WTC11 (cell line): ENCODE data around the gene ITPR1. TPM values are rescaled to one million over a fixed set of nuclear protein-coding genes. Genes with fewer than 3 reads are reported as not detected.

Source experiments
- ATAC-seq: fragments of 200-7000 bp; cut with Tn5 transposase; 2 replicates; pipeline ENCODE4 v1.10.0; 2021; ENCODE audit warnings: mild to moderate bottlenecking, moderate library complexity
- CTCF ChIA-PET: fragments of 300-600 bp; sonication (Branson Sonifier 250); formaldehyde crosslinking; loops from one replicate; lab custom pipeline; 2021; ENCODE audit warnings: antibody characterized with exemption; lab: Charles Lee
- POLR2A ChIA-PET: fragments of 350-600 bp; sonication (Branson Sonifier 250); formaldehyde crosslinking; loops from one replicate; lab custom pipeline; 2021; ENCODE audit warnings: antibody characterized with exemption; lab: Charles Lee
- DNase-seq: peaks from one replicate; pipeline ENCODE4 v3.0.0; 2021; ENCODE audit warnings: low spot score
- H3K27ac Mint-ChIP-seq: 2 replicates; pipeline ENCODE4 v1.8.0; 2021; ENCODE audit warnings: mixed read lengths
- H3K27me3 Mint-ChIP-seq: 2 replicates; pipeline ENCODE4 v1.8.0; 2021; ENCODE audit warnings: low read depth, mild to moderate bottlenecking, moderate library complexity, mixed read lengths
- H3K36me3 Mint-ChIP-seq: 2 replicates; pipeline ENCODE4 v1.8.0; 2021; ENCODE audit warnings: mixed read lengths
- H3K4me1 Mint-ChIP-seq: 2 replicates; pipeline ENCODE4 v1.8.0; 2022; ENCODE audit warnings: mixed read lengths
- H3K4me3 Mint-ChIP-seq: 2 replicates; pipeline ENCODE4 v1.8.0; 2021; ENCODE audit warnings: mild to moderate bottlenecking, moderate library complexity, mixed read lengths
- H3K9me3 Mint-ChIP-seq: 2 replicates; pipeline ENCODE4 v1.8.0; 2021; ENCODE audit warnings: mixed read lengths
- CREM ChIP-seq: sonication (generic); formaldehyde crosslinking; IDR thresholded peaks from 2 replicates; pipeline ENCODE4 v1.8.1; 2022; ENCODE audit warnings: mild to moderate bottlenecking, missing genetic modification reagents, moderate library complexity
- ELF4 ChIP-seq: sonication (generic); formaldehyde crosslinking; IDR thresholded peaks from 2 replicates; pipeline ENCODE4 v1.8.1; 2022; ENCODE audit warnings: low read depth, mild to moderate bottlenecking, moderate library complexity, missing genetic modification reagents
- FOXK1 ChIP-seq: sonication (generic); formaldehyde crosslinking; IDR thresholded peaks from 2 replicates; pipeline ENCODE4 v1.8.0; 2022; ENCODE audit warnings: mild to moderate bottlenecking, moderate library complexity, missing genetic modification reagents
- FOXP1 ChIP-seq: sonication (generic); formaldehyde crosslinking; IDR thresholded peaks from 2 replicates; pipeline ENCODE4 v1.8.0; 2022; ENCODE audit warnings: missing genetic modification reagents, mild to moderate bottlenecking, moderate library complexity, borderline replicate concordance
- GTF2I ChIP-seq: fragments of 250-450 bp; sonication (Bioruptor Pico); conservative IDR thresholded peaks from 2 replicates; pipeline ENCODE4 v1.4.0; 2021; ENCODE audit warnings: mild to moderate bottlenecking
- JAZF1 ChIP-seq: fragments of 250-450 bp; sonication (Bioruptor Pico); IDR thresholded peaks from 2 replicates; pipeline ENCODE4 v1.9.0; 2021; ENCODE audit warnings: moderate library complexity, mild to moderate bottlenecking, inconsistent platforms
- KAT7 ChIP-seq: sonication (generic); formaldehyde crosslinking; IDR thresholded peaks from 2 replicates; pipeline ENCODE4 v1.8.1; 2023; ENCODE audit warnings: missing genetic modification reagents, mild to moderate bottlenecking, borderline replicate concordance
- MXD4 ChIP-seq: fragments of 250-450 bp; sonication (Bioruptor Pico); IDR thresholded peaks from 2 replicates; pipeline ENCODE4 v1.8.0; 2021; ENCODE audit warnings: mild to moderate bottlenecking, moderate library complexity, borderline replicate concordance
- NR1H2 ChIP-seq: sonication (generic); formaldehyde crosslinking; IDR thresholded peaks from 2 replicates; pipeline ENCODE4 v1.9.0; 2021; ENCODE audit warnings: mild to moderate bottlenecking, moderate library complexity, missing genetic modification reagents
- NR2C2 ChIP-seq: sonication (generic); formaldehyde crosslinking; IDR thresholded peaks from 2 replicates; pipeline ENCODE4 v1.8.0; 2022; ENCODE audit warnings: mild to moderate bottlenecking, missing genetic modification reagents
- NR3C1 ChIP-seq: sonication (generic); formaldehyde crosslinking; conservative IDR thresholded peaks from 2 replicates; pipeline ENCODE4 v1.8.1; 2023; ENCODE audit warnings: low read depth, mild to moderate bottlenecking, missing genetic modification reagents
- OVOL2 ChIP-seq: fragments of 250-450 bp; sonication (Bioruptor Pico); IDR thresholded peaks from 2 replicates; pipeline ENCODE4 v1.9.0; 2021; ENCODE audit warnings: mild to moderate bottlenecking, borderline replicate concordance
- RELA ChIP-seq: sonication (generic); formaldehyde crosslinking; IDR thresholded peaks from 2 replicates; pipeline ENCODE4 v1.8.1; 2022; ENCODE audit warnings: missing genetic modification reagents, mild to moderate bottlenecking, borderline replicate concordance
- TCF7 ChIP-seq: sonication (generic); formaldehyde crosslinking; IDR thresholded peaks from 2 replicates; pipeline ENCODE4 v1.8.0; 2022; ENCODE audit warnings: mild to moderate bottlenecking, low read depth, missing genetic modification reagents, moderate library complexity
- ZNF121 ChIP-seq: sonication (generic); formaldehyde crosslinking; IDR thresholded peaks from 2 replicates; pipeline ENCODE4 v1.8.0; 2023; ENCODE audit warnings: missing genetic modification reagents
- ZNF138 ChIP-seq: sonication (generic); formaldehyde crosslinking; conservative IDR thresholded peaks from 2 replicates; pipeline ENCODE4 v1.8.1; 2022; ENCODE audit warnings: mild to moderate bottlenecking, moderate library complexity, missing genetic modification reagents
- ZNF396 ChIP-seq: fragments of 250-450 bp; sonication (Bioruptor Pico); IDR thresholded peaks from 2 replicates; pipeline ENCODE4 v1.8.0; 2021; ENCODE audit warnings: mild to moderate bottlenecking, moderate library complexity, borderline replicate concordance
- total RNA-seq: library from RNA; stranded (reverse); gene quantifications from 3 replicates; pipeline ENCODE4 v1.2.3, GENCODE V29; 2021
- TF ChIP-seq, protein P1 (sequence below): fragments of 250-450 bp; sonication (Bioruptor Pico); conservative IDR thresholded peaks from 2 replicates; pipeline ENCODE4 v1.9.0; 2021; ENCODE audit warnings: mild to moderate bottlenecking
- TF ChIP-seq, protein P2 (sequence below): fragments of 250-450 bp; sonication (Bioruptor Pico); IDR thresholded peaks from 2 replicates; pipeline ENCODE4 v1.9.0; 2021; ENCODE audit warnings: moderate library complexity, mild to moderate bottlenecking, inconsistent platforms, borderline replicate concordance
- TF ChIP-seq, protein P3 (sequence below): fragments of 250-450 bp; sonication (Bioruptor Pico); IDR thresholded peaks from 2 replicates; pipeline ENCODE4 v1.9.0; 2021; ENCODE audit warnings: mild to moderate bottlenecking
- TF ChIP-seq, protein P4 (sequence below): sonication (generic); formaldehyde crosslinking; IDR thresholded peaks from 2 replicates; pipeline ENCODE4 v1.8.0; 2022; ENCODE audit warnings: mild to moderate bottlenecking, missing genetic modification reagents
- TF ChIP-seq, protein P5 (sequence below): sonication (generic); formaldehyde crosslinking; IDR thresholded peaks from 2 replicates; pipeline ENCODE4 v1.8.1; 2023; ENCODE audit warnings: mild to moderate bottlenecking, missing genetic modification reagents, moderate library complexity
- TF ChIP-seq, protein P6 (sequence below): sonication (generic); formaldehyde crosslinking; IDR thresholded peaks from 2 replicates; pipeline ENCODE4 v1.8.1; 2022; ENCODE audit warnings: missing genetic modification reagents, borderline replicate concordance
- TF ChIP-seq, protein P7 (sequence below): sonication (generic); formaldehyde crosslinking; IDR thresholded peaks from 2 replicates; pipeline ENCODE4 v1.8.1; 2022; ENCODE audit warnings: mild to moderate bottlenecking, moderate library complexity, missing genetic modification reagents

The ITPR1 gene
- total RNA-seq, 1 experiment from 2014 or later = 11.8 TPM

DNA sequence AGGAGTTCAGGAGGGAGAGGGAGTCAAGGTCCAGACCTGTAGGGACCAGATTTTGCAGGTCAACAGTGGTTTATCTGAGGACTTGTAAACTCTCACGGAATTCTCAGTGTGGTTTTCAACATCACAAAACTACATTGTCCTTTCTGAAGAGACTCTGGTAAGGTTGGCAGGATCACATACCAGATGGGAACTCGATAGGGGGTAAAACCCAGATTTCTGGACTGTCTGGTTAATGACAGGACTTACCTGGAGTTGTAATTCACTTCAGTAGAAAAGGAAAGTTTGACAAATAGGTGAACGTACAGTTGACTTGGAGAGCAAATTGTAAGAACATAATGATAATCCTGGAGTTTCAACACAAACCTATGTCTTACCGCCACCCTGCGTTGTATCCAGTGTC is 5.3 kb downstream of the ITPR1 start:
- ChIA-PET POLR2A (no interaction called here), CTCF (no interaction called here)
- no peak for ATAC-seq
- TF ChIP-seq, protein P1, sequence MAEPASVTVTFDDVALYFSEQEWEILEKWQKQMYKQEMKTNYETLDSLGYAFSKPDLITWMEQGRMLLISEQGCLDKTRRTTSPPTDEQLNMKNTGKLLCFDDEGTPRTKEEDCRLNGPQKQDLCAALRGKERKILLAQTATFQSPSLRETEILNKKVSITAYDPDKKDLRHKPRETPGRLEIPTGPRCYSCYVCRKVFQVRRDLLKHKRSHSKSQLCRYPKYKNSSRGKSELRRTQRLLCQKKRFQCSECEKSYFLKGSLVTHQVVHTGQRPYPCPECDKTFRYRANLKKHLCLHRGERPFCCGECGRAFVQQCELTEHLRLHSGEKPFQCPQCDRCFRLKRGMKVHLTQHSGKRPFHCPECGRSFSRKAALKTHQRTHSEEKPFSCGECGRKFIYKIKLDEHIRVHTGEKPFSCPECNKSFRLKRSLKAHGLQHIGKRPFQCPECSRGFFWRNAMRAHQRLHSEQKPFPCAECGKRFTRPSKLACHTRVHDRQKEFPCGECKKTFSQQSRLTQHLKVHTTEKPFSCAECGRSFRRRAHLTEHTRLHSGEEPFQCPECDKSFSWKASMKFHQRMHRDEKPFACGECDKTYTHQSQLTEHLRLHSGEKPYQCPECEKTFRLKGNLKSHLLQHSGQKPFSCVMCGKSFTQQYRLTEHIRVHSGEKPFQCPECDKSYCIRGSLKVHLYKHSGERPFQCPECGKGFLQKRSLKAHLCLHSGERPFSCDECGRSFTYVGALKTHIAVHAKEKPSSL (CRISPR knock-in tag) = no peak
- TF ChIP-seq, protein P2, sequence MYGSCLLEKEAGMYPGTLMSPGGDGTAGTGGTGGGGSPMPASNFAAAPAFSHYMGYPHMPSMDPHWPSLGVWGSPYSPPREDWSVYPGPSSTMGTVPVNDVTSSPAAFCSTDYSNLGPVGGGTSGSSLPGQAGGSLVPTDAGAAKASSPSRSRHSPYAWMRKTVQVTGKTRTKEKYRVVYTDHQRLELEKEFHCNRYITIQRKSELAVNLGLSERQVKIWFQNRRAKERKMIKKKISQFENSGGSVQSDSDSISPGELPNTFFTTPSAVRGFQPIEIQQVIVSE = no peak
- TF ChIP-seq KAT7 (no peak), ELF4 (CRISPR knock-in tag) (no peak), NR1H2 (no peak), NR2C2 (no peak), NR3C1 (no peak), OVOL2 (CRISPR knock-in tag) (no peak), FOXK1 (CRISPR knock-in tag) (no peak), MXD4 (no peak), JAZF1 (no peak)
- TF ChIP-seq, protein P3, sequence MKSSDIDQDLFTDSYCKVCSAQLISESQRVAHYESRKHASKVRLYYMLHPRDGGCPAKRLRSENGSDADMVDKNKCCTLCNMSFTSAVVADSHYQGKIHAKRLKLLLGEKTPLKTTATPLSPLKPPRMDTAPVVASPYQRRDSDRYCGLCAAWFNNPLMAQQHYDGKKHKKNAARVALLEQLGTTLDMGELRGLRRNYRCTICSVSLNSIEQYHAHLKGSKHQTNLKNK = no peak
- TF ChIP-seq, protein P4, sequence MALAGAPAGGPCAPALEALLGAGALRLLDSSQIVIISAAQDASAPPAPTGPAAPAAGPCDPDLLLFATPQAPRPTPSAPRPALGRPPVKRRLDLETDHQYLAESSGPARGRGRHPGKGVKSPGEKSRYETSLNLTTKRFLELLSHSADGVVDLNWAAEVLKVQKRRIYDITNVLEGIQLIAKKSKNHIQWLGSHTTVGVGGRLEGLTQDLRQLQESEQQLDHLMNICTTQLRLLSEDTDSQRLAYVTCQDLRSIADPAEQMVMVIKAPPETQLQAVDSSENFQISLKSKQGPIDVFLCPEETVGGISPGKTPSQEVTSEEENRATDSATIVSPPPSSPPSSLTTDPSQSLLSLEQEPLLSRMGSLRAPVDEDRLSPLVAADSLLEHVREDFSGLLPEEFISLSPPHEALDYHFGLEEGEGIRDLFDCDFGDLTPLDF (CRISPR knock-in tag) = no peak
- TF ChIP-seq, protein P5, sequence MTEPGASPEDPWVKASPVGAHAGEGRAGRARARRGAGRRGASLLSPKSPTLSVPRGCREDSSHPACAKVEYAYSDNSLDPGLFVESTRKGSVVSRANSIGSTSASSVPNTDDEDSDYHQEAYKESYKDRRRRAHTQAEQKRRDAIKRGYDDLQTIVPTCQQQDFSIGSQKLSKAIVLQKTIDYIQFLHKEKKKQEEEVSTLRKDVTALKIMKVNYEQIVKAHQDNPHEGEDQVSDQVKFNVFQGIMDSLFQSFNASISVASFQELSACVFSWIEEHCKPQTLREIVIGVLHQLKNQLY (CRISPR knock-in tag) = no peak
- Mint-ChIP-seq H3K9me3 (no peaks in the 10 kb centered on the region), H3K4me1 (peaks cover 10% of the 10 kb centered on the region), H3K4me3 (no peak overlapping the region), H3K27me3 (peaks cover 18% of the 10 kb centered on the region), H3K27ac (no peak overlapping the region), H3K36me3 (no peaks in the 10 kb centered on the region)
- DNase-seq = no peak

DNA sequence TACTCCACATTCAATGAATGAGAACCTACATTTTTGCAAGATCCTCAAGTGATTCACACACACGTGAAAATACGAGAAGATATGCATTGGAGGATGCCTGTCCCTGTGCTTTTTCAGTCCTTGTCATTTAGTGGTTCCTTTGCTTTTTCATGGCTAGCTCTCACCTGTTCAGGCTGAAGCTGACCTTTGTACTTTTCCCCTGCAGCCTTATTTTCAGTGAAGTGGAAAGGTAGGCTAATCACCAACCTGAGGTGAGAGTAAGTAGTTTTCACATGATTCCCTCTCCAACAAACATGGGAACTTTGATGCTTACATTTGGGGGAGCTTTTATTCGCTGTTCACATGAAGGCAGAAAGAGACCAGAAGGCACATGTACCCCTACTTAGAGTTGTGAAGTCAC is 8.3 kb downstream of the ITPR1 start:
- DNase-seq = no peak
- no peaks in the 10 kb centered on the region for H3K36me3 Mint-ChIP-seq
- ChIA-PET POLR2A (interaction anchor here (1.4 kb wide), 1 partner anchor 8 kb away, joined by 5 read pairs; the partner anchor contains the start of gene ITPR1), CTCF (no interaction called here)
- H3K27me3 Mint-ChIP-seq = no peaks in the 10 kb centered on the region
- no peaks in the 10 kb centered on the region for H3K9me3 Mint-ChIP-seq
- no peak overlapping the region for H3K4me3 Mint-ChIP-seq
- no peak overlapping the region for H3K27ac Mint-ChIP-seq
- peaks cover 9% of the 10 kb centered on the region for H3K4me1 Mint-ChIP-seq
- ATAC-seq = no peak
- TF ChIP-seq GTF2I (CRISPR knock-in tag) (no peak), ELF4 (CRISPR knock-in tag) (no peak), RELA (CRISPR knock-in tag) (no peak), FOXP1 (CRISPR knock-in tag) (no peak), TCF7 (CRISPR knock-in tag) (no peak), JAZF1 (no peak), ZNF121 (CRISPR knock-in tag) (no peak), FOXK1 (CRISPR knock-in tag) (no peak), ZNF396 (no peak), CREM (no peak), ZNF138 (CRISPR knock-in tag) (no peak)
- TF ChIP-seq, protein P4 (CRISPR knock-in tag) = no peak
- TF ChIP-seq, protein P6, sequence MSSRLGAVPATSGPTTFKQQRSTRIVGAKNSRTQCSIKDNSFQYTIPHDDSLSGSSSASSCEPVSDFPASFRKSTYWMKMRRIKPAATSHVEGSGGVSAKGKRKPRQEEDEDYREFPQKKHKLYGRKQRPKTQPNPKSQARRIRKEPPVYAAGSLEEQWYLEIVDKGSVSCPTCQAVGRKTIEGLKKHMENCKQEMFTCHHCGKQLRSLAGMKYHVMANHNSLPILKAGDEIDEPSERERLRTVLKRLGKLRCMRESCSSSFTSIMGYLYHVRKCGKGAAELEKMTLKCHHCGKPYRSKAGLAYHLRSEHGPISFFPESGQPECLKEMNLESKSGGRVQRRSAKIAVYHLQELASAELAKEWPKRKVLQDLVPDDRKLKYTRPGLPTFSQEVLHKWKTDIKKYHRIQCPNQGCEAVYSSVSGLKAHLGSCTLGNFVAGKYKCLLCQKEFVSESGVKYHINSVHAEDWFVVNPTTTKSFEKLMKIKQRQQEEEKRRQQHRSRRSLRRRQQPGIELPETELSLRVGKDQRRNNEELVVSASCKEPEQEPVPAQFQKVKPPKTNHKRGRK (CRISPR knock-in tag) = no peak
- TF ChIP-seq, protein P7, sequence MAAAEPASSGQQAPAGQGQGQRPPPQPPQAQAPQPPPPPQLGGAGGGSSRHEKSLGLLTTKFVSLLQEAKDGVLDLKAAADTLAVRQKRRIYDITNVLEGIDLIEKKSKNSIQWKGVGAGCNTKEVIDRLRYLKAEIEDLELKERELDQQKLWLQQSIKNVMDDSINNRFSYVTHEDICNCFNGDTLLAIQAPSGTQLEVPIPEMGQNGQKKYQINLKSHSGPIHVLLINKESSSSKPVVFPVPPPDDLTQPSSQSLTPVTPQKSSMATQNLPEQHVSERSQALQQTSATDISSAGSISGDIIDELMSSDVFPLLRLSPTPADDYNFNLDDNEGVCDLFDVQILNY (CRISPR knock-in tag) = no peak
- TF ChIP-seq, protein P1 (CRISPR knock-in tag) = no peak
